Upper lobe of right lung (tissue), 1 donor: ENCODE data around the gene TIGD2. TPM values are rescaled to one million over a fixed set of nuclear protein-coding genes. Genes with fewer than 3 reads are reported as not detected.
A peak's percentile ranks its signal among the peaks of the same experiment; 100 is the strongest.

Source experiments
- ATAC-seq: fragments of 200-7000 bp; cut with Tn5 transposase; one replicate; pipeline ENCODE4 v1.9.1; 2020; ENCODE audit warnings: mild to moderate bottlenecking, moderate library complexity
- DNase-seq: peaks from one replicate; pipeline ENCODE4 v3.0.0-alpha.2; 2020
- H3K27ac ChIP-seq: fragments of 200-600 bp; one replicate; pipeline ENCODE4 v1.8.0; 2022
- H3K27me3 ChIP-seq: fragments of 200-600 bp; one replicate; pipeline ENCODE4 v1.8.0; 2022; ENCODE audit warnings: mild to moderate bottlenecking
- H3K36me3 ChIP-seq: fragments of 200-600 bp; one replicate; pipeline ENCODE4 v1.8.0; 2022
- H3K4me1 ChIP-seq: fragments of 200-600 bp; one replicate; pipeline ENCODE4 v1.8.0; 2022
- H3K4me3 ChIP-seq: fragments of 200-600 bp; one replicate; pipeline ENCODE4 v1.8.0; 2022; ENCODE audit warnings: mild to moderate bottlenecking
- H3K9me3 ChIP-seq: fragments of 200-600 bp; one replicate; pipeline ENCODE4 v1.8.0; 2022
- CTCF ChIP-seq: fragments of 200-600 bp; IDR thresholded peaks from one replicate; pipeline ENCODE4 v1.8.0; 2022; ENCODE audit warnings: antibody characterized with exemption
- intact Hi-C: fragments of 100-400 bp; cut with DNase I; formaldehyde crosslinking; loops from one replicate; pipeline ENCODE4 v1.11.0; 2022
- long read RNA-seq: library from polyadenylated mRNA; unstranded; transcript quantifications from one replicate; pipeline ENCODE4 v2.0.0, GENCODE V29; 2021
- total RNA-seq: library from RNA; stranded (reverse); fragmentation: NEBNext Ultra II Directional; extraction: Animal tissue kit (Norgen Biotek cat#: 25700); gene quantifications from one replicate; pipeline ENCODE4 v1.2.1, GENCODE V29; 2021
- donor health status: DM: no; HTN: yes; CAD: no; lungs with severe emphysema.

The TIGD2 gene
- 5.1 TPM for total RNA-seq
- long read RNA-seq, transcript TIGD2-202 (2 exons, 3,217 nt): major isoform, 13 of 14 reads
- long read RNA-seq, partial matches to known transcripts: 0 of 14 reads
- long read RNA-seq, other reads (novel, unspliced or antisense): 1 of 14 reads

- ATAC-seq: peak; percentile 98
- peak; percentile 86 for TF ChIP-seq CTCF
- intact Hi-C loops: no loop called here
- peaks cover 13% of the 10 kb centered on the region for H3K4me1 ChIP-seq
- peak within 1 kb of the TSS; percentile 88 for H3K27ac ChIP-seq
- H3K27me3 ChIP-seq: no peaks in the 10 kb centered on the region
- no peaks in the 10 kb centered on the region for H3K9me3 ChIP-seq
- peak within 1 kb of the TSS; percentile 87 for H3K4me3 ChIP-seq
- peak; percentile 95 for DNase-seq
- H3K36me3 ChIP-seq: no peaks in the 10 kb centered on the region
Measured at GRCh38 chr4:89110986-89111832, at the start of gene TIGD2. TIGD2 (plus strand) TSS chr4:89111533; CDS start chr4:89112975, 1,442 bp downstream.

DNA sequence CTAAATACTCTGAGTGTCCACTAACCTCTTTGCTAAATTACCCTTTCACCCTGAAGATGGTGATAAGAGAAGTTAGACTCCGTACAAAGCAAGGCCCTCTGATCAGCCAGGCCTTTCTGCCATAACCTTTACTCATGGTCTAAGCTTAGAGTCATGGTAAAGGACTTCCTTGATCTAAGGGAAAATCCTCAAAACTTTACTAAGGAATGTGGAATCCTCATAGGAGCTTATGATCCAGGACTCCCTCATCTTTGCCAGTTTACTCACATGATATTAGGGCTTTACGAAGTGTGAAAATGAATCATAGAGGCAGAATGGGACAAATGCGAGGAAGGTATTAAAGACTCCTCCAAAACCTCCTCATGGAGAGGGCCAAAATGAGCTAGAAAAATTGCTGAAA is 46.5 kb upstream of the TIGD2 start:
- TF ChIP-seq CTCF: no peak
- no peak for ATAC-seq
- no peaks in the 10 kb centered on the region for H3K4me1 ChIP-seq
- no peak overlapping the region for H3K4me3 ChIP-seq
- H3K36me3 ChIP-seq: no peaks in the 10 kb centered on the region
- H3K9me3 ChIP-seq: no peaks in the 10 kb centered on the region
- DNase-seq: no peak
- intact Hi-C loops: no loop called here
- no peak overlapping the region for H3K27ac ChIP-seq
- H3K27me3 ChIP-seq: no peaks in the 10 kb centered on the region

- DNase-seq: no peak
- no peak for TF ChIP-seq CTCF
- intact Hi-C loops: no loop called here
- H3K9me3 ChIP-seq: no peaks in the 10 kb centered on the region
- H3K27ac ChIP-seq: no peak overlapping the region
- H3K36me3 ChIP-seq: no peaks in the 10 kb centered on the region
- no peak overlapping the region for H3K4me3 ChIP-seq
- no peaks in the 10 kb centered on the region for H3K27me3 ChIP-seq
- no peak for ATAC-seq
- no peaks in the 10 kb centered on the region for H3K4me1 ChIP-seq
Measured at GRCh38 chr4:89067417-89067816, 43.9 kb upstream of the TIGD2 start.

- intact Hi-C loops: no loop called here
- Histone ChIP-seq H3K27ac (no peak overlapping the region), H3K4me3 (no peak overlapping the region), H3K4me1 (no peaks in the 10 kb centered on the region), H3K9me3 (no peaks in the 10 kb centered on the region), H3K36me3 (no peaks in the 10 kb centered on the region), H3K27me3 (no peaks in the 10 kb centered on the region)
- DNase-seq: no peak
- TF ChIP-seq CTCF: no peak
- no peak for ATAC-seq
Measured at GRCh38 chr4:89069481-89069880, 41.9 kb upstream of the TIGD2 start.

DNA sequence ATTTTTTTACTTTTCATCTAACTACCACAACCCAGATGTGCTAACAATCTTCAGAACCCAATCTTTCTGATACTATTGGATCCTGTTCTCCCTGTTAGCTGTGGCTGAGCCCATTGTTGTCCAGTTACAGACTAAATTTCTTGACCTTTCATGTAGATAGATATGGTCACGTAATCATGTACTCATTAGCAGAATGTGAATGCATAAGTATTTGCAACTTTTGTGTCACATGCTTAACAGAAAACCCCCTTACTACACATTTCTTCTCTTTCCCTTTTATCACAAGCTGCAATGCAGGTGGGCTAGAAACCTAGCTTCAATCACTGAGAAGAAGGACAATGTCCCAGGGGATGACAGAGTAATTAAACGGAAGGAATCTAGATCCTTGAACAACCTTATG is 41.3 kb upstream of the TIGD2 start:
- H3K4me3 ChIP-seq: no peak overlapping the region
- intact Hi-C loops: no loop called here
- no peak for TF ChIP-seq CTCF
- DNase-seq (no peak), ATAC-seq (no peak)
- no peak overlapping the region for H3K27ac ChIP-seq
- no peaks in the 10 kb centered on the region for H3K36me3 ChIP-seq
- H3K27me3 ChIP-seq: no peaks in the 10 kb centered on the region
- H3K9me3 ChIP-seq: no peaks in the 10 kb centered on the region
- H3K4me1 ChIP-seq: no peaks in the 10 kb centered on the region
